Measurements from ENCODE around the gene TBC1D24. TPM values are rescaled to one million over a fixed set of nuclear protein-coding genes. Genes with fewer than 3 reads are reported as not detected.

TBC1D24 gene
- total and polyA plus RNA-seq, 4 donors, result 9.0 to 35.7 (median 23.3) TPM

DNA sequence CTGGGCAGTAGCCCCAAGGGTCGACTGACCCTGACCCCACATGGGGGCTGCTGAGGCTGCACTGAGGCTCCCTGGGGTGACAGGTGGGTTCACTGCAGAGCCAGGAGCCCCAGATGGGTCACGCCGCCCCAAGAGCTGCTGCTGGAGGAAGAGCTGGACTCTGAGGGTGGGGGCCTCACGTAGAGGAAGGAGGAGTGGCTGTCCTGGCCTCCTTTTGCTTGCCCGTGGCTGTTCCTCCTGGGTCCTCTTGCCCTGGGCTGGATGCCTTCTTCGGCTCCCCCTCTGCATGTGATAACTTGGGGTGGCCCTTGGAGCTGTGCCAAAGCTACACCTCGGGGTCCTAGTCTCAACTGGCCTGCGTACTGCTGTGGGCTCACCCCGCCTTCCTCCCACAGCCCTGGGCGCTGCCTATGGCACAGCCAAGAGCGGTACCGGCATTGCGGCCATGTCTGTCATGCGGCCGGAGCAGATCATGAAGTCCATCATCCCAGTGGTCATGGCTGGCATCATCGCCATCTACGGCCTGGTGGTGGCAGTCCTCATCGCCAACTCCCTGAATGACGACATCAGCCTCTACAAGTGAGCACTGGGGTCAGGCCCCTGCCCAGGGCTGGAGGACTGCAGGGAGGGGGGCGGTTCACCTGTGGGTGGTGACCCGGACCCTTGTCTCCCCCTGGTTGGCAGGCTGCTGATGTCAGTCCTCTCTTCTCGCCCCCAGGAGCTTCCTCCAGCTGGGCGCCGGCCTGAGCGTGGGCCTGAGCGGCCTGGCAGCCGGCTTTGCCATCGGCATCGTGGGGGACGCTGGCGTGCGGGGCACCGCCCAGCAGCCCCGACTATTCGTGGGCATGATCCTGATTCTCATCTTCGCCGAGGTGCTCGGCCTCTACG, 44.1 kb downstream of the TBC1D24 start:
- Histone ChIP-seq H3K36me3 (ENCODE audit: control insufficient read depth in 4 of 4, insufficient read depth in 4 of 4, low read length in 4 of 4) (peaks cover 0 to 25% (median 7%) of the 10 kb centered on the region in 4 donors), H3K9ac (ENCODE audit: insufficient read depth in 1 of 2, low read length in 2 of 2) (no peak overlapping the region), H3K4me1 (ENCODE audit: control insufficient read depth in 5 of 5, insufficient read depth in 5 of 5, low read length in 5 of 5) (peaks cover 18 to 40% (median 25%) of the 10 kb centered on the region in 5 donors), H3K27me3 (ENCODE audit: control insufficient read depth in 3 of 3, insufficient read depth in 3 of 3, low read length in 2 of 3) (no peaks in the 10 kb centered on the region), H3K27ac (ENCODE audit: low read depth in 1 of 2, low read length in 1 of 2) (peak overlapping the region; percentile 55 to 65), H3K9me3 (ENCODE audit: control insufficient read depth in 4 of 4, insufficient read depth in 3 of 4, low read length in 3 of 4) (no peaks in the 10 kb centered on the region), H3K4me3 (no peak overlapping the region)
- no peak for TF ChIP-seq CTCF (IDR thresholded peaks at IDR 0.05; ENCODE audit: control extremely low read depth, extremely low read depth)
- ATAC-seq (ENCODE audit: insufficient read depth, low FRiP score), result no peak
- WGBS, 2 donors, result 83 to 85% methylated on average over 38 to 39 of the region's 39 CpGs
- no peak for DNase-seq

- Histone ChIP-seq H3K4me3 (no peak overlapping the region), H3K27me3 (ENCODE audit: control insufficient read depth in 3 of 3, insufficient read depth in 3 of 3, low read length in 2 of 3) (no peaks in the 10 kb centered on the region), H3K9me3 (ENCODE audit: control insufficient read depth in 4 of 4, insufficient read depth in 3 of 4, low read length in 3 of 4) (no peaks in the 10 kb centered on the region), H3K27ac (ENCODE audit: low read depth in 1 of 2, low read length in 1 of 2) (peak overlapping the region; percentile 55 to 65), H3K4me1 (ENCODE audit: control insufficient read depth in 5 of 5, insufficient read depth in 5 of 5, low read length in 5 of 5) (peaks cover 18 to 40% (median 25%) of the 10 kb centered on the region in 5 donors), H3K9ac (ENCODE audit: insufficient read depth in 1 of 2, low read length in 2 of 2) (no peak overlapping the region), H3K36me3 (ENCODE audit: control insufficient read depth in 4 of 4, insufficient read depth in 4 of 4, low read length in 4 of 4) (peaks cover 3 to 32% (median 9%) of the 10 kb centered on the region in 4 donors)
- ATAC-seq (ENCODE audit: insufficient read depth, low FRiP score) (no peak), DNase-seq (no peak)
- no peak for TF ChIP-seq CTCF (IDR thresholded peaks at IDR 0.05; ENCODE audit: control extremely low read depth, extremely low read depth)
- 54 to 61% methylated on average over 22 of the region's 22 CpGs for WGBS, 2 donors
Observed at GRCh38 chr16:2519711-2520080, 44.8 kb downstream of the TBC1D24 start.

DNA sequence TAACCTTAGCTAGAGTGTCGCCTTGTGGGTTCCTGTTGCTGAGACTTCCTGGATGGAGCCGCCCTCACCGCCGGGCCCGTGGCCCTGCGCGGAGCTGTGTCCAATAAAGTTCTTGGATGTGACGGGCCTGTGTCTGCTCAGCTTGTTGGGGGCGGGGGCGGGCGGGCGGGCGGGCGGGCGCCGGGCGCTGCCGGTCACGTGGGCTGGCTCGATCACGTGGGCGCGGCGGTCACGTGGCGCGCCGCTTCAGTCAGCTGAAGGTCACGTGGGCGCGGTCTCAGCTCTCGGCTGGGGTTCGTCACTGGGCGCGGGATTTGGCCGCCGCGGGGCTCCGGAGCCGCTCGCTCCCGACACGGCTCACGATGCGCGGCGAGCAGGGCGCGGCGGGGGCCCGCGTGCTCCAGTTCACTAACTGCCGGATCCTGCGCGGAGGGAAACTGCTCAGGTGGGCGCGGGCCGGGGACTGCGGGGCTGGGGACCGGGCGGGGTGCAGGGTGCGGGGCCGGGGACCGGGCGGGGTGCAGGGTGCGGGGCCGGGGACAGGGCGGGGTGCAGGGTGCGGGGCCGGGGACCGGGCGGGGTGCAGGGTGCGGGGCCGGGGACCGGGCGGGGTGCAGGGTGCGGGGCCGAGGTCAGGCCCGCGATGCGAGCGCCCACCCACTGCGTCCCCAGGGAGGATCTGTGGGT, 45.3 kb downstream of the TBC1D24 start, which contains the start of gene AMDHD2:
Gene AMDHD2 (plus strand): TSS at position 275 of the 687 bp plus-strand sequence. CDS start 88 bp downstream, at position 363.
- Histone ChIP-seq H3K4me1 (ENCODE audit: control insufficient read depth in 5 of 5, insufficient read depth in 5 of 5, low read length in 5 of 5) (peaks cover 16 to 39% (median 24%) of the 10 kb centered on the region in 5 donors), H3K36me3 (ENCODE audit: control insufficient read depth in 4 of 4, insufficient read depth in 4 of 4, low read length in 4 of 4) (peaks cover 3 to 36% (median 11%) of the 10 kb centered on the region in 4 donors), H3K4me3 (peak within 1 kb of the TSS; percentile 89), H3K9me3 (ENCODE audit: control insufficient read depth in 4 of 4, insufficient read depth in 3 of 4, low read length in 3 of 4) (no peaks in the 10 kb centered on the region), H3K9ac (ENCODE audit: insufficient read depth in 1 of 2, low read length in 2 of 2) (peak within 1 kb of the TSS in 1 of 2 donors; percentile 58), H3K27me3 (ENCODE audit: control insufficient read depth in 3 of 3, insufficient read depth in 3 of 3, low read length in 2 of 3) (no peaks in the 10 kb centered on the region), H3K27ac (ENCODE audit: low read depth in 1 of 2, low read length in 1 of 2) (peak within 1 kb of the TSS; percentile 65 to 83)
- no peak for TF ChIP-seq CTCF (IDR thresholded peaks at IDR 0.05; ENCODE audit: control extremely low read depth, extremely low read depth)
- ATAC-seq (ENCODE audit: insufficient read depth, low FRiP score) (peak; percentile 69), DNase-seq (peak; percentile 90 to 95 (median 92))
- WGBS, 2 donors, result 0 to 1% methylated on average over 52 to 83 of the region's 83 CpGs

Data from lung (tissue), 12 donors.